ENCODE results near the gene LPAR2.
"Not testable (repeated sequence)": the region's sequence is repeated elsewhere in the genome, so short reads cannot be mapped to it uniquely, and the experiment has no call there.

The LPAR2 gene

DNA sequence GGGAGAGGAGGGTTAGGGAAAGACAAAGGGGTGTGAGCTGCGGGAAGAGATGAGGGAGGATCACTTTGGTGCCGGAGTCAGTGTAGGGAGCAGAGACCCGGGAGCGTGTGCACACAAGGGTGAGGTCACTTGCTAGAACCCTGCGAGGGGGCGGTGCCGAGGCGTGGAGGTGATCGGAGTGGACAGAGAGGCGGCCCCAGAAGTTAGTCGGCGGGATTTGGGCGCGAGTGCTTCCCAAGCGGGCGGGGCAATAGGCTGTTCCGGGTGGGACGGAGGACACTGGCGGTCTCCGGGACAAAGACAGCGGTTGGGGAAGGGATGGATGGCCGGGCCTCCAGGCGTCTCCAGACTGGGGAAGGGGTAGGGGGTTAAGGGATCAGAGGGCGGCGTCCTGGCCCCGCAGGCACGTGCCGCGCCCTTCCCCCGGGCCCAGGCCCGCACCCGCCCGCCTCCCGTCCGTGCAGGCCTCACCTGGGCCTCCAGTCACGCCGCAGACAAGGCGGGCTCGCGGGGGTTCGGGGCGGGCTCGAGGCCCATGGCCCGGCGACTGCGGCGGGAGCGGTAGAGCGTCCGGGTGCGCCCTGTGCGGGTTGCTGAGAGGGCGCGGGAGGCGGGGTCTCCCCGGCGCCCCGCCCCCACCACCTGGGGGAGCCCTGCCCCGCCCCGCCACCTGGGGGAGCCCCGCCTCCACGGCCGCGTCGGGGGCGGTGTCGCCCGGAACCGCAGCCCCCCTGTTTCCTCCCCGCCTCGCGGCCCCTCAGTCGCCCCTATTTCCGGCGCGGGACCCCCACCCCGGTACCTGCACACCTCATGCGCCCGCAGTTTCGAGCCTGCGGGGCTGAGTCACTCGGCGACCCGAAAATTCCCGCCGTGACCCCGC lies at the start of gene LPAR2:
Gene LPAR2 (minus strand): TSS at position 600 of the 880 bp plus-strand sequence. CDS start 945 bp downstream, outside the sequence.
- DNase-seq: peak in 1 of 56 donors; percentile 48

- DNase-seq: no peak
Observed at GRCh38 chr19:19677579-19677978, 49.6 kb upstream of the LPAR2 start.

- DNase-seq: no peak
Observed at GRCh38 chr19:19674315-19674714, 46.3 kb upstream of the LPAR2 start.

DNA sequence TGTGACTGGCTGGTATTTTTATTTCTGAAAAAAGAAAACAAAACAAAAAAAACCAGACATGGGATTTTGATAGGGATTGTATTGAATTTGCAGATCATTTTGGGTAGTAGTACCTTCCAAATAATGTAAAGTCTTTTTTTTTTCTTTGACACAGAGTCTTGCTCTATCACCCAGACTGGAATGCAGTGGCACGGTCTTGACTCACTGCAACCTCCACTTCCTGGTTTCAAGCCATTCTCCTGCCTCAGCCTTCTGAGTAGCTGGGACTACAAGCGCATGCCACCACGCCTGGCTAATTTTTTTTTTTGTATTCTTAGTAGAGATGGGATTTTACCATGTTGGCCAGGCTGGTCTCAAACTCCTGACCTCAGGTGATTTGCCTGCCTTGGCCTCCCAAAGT lies 44.8 kb upstream of the LPAR2 start:
- DNase-seq: no peak

DNA sequence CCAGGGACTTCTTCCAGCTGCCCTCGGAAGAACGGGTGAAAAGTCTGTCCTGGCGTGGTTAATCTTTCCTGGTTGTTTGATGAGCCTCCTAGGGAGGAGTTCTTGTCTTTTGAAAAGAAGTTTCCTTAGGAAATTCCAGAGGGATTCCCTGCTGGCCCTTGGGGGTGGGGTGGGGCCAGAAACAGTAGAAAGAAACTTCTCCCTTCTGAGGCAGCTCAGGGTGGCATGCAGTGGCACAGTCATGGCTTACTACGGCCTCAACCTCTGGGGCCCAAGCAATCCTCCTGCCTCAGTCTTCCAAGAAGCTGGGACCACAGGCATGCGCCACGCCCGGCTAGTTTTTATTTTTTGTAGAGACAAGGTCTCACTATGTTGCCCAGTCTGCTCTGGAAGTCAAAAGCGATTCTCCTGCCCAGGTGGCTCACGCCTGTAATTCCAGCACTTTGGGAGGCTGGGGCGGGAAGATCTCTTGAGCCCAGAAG lies 42.1 kb upstream of the LPAR2 start:
- DNase-seq: no peak

GRCh38 chr19:19668230-19669012 lies 40.4 kb upstream of the LPAR2 start, which contains the start of gene ZNF101:
Gene ZNF101 (plus strand): TSS chr19:19668839. CDS start chr19:19668964, 125 bp downstream.
- DNase-seq: peak; percentile 44 to 95 (median 88)

- DNase-seq: not testable (repeated sequence)
Observed at GRCh38 chr19:19665420-19665948, 37.5 kb upstream of the LPAR2 start.

DNA sequence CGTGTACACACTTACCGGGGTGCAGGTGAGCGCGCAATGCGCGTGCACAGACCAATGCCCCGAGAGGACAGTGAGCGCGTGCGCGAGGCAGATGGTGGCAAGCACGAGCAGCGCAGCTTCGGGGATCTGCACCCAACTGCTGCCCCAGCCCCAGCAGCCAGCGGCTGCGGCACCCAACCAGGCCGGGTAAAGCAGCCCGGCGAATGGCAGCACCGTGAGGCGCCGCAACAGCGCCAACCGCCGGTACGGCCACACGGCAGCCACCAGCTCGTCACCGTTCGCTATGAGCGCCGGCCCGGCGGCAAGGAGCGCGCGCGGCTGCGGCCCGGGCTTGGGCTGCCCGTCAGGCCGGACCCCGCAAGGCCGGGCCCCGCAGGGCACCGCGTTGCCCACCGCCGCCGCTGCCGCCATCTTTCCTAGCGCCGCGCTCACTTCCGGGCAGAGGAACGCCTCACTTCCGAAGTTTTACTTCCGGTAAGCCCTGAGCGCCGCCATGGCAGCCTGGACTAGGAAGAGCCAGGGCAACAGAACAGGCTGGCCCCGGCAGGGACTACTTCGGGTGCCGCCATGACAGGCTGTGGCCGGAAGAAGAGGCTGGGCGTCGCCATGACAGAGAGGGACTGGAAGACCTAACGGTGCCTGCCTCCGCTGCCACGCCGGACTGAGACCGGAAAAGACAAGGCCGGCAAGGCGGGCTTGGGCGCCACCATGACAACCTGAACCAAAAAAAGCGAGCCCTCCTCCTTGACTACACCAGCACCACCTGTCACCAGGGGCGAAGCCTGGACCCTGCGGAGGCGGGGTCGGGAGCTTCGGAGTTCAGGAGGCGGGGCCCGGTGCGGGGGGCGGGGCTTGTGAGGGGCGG lies 35.5 kb upstream of the LPAR2 start, which contains the start of gene ATP13A1:
Gene ATP13A1 (minus strand): TSS at position 421 of the 865 bp plus-strand sequence. CDS start 10 bp downstream, at position 411.
- DNase-seq: peak; percentile 80 to 100 (median 96)

- DNase-seq: no peak
Observed at GRCh38 chr19:19662871-19663255, 34.8 kb upstream of the LPAR2 start.

DNA sequence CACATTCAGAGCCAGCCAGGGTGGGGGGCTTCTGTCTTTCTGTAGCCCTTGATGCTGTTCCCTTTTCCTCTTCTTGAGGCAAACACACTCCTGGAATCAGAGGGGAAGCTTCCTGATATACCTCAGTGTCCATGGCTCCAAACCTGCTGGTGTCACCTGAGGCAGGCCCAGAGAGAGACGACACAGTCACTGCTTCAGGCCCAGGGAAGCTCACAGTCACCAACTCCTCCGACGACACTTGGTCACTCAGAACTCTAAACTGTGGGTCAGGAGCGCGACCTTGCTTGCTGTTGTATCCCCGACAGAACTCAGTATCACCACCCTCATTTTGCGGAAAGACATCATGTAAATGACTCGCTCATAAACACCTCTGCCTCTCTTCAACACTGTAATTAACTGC lies 34.3 kb upstream of the LPAR2 start:
- DNase-seq: no peak

DNA sequence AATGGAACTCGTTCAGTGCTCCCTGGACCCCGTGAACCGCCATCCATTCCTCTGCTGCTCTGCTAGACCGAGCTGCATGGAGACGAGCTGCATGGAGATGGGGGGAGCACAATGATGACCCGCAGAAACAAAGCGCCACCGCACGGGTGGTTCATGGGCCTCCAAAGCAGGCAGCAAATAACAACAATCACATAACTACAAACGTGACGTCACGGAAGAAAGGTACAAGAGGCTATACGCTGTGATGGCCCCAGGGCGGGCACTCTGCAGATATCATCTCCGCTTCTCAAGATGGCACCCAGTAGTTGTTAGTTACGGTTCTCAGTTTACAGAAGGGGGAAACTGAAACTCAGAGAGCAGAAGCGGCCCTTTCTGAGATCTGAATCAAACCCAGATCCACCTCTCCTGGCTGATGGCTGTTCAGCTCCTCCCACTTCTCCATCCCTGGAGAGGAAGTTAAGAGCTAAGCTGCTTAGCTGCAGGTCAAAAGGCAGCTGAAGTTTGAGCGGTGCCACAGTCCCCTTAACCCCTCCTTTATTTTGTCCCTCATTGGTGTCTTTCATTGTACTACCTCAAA lies 33.7 kb upstream of the LPAR2 start:
- peak in 4 of 56 donors; percentile 7 to 33 (median 20) for DNase-seq

DNA sequence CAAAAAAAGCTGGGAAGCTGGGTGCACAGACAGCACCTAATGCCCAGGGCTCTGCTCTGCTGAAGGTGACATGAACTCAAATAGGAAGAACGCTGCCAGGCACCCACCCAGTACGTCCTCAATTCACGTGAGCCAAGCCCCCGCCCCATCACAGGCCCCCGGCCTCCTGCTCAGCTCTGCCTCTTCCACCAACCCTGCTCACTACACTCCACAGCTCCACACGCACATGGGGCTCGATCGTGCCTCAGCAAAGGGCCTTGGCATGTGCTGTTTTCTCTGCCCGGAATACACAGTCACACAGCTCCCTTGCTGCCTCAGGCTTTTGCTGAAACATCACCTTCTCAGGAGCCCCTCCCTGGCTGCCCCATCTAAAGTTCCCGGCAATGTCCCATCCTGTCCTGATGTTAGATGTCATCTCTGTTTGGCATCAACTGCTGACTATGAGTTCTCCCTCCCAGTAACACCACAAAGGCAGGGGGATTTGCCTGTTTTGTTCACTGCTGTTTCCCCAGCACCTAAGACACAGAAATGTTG lies 33.2 kb upstream of the LPAR2 start:
- no peak for DNase-seq

GRCh38 chr19:19659646-19660245 lies 31.7 kb upstream of the LPAR2 start:
- no peak for DNase-seq

DNA sequence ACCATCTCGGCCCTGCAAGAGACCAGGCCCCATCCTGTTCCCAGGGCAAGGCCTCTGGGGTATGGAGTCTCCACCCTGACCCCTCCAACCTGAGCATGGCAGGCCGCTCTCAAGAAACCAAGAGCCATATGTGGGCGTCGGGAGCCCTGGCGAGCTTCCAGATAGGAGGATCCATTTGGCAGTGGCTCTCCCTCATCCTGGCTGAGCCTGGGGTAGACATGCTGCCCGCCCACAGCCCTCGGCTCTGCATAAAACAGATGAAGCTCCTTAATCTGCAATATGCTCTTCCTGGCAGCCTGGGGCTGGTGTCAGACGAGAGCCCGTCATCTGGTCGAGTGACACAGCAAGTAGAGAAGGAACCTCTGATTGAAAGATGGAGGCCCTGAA lies 29.4 kb upstream of the LPAR2 start:
- peak in 31 of 56 donors; percentile 5 to 71 (median 36) for DNase-seq

DNA sequence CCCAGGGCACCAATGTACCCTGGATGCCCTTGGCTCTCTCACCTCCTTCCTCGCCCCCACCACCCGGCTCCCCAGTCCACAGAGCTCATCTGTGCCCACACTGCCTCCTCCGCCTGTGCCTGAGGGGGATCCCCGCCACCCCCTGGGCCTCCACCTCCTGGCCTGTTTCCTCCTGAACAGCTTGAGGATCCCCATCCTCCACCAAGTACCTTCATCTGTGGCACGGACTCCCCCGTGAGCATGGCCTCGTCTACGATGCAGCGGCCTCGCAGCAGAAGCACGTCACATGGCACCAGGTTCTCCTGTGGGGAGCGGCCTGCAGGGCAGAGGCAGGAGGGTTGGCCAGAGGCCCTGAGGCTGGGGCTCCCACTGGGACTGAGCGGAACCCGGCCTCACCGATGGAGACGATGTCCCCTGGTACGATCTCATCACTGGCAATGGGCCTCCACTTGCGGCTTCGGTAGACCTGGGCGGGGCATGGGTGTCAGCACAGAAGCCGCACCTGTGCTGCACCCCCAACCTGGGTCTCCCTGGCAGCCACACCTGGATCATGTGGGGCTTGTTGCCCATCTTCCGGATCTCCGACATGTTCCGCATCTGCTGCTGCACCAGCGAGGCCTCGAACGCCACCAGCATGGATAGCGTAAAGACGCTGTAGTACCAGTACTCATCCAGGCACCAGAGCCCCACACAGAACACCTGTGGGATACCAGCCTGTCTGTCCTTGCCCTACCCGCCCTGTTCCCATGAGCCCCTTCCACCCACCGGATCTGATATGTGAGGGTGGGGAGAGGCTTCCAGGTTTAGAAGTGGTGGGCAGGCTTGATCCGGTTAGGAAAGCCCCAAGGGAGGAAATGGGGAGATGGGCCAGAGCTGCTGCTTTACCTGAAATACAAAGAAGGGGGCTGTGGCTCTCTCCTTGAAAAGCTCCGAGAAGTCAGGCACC lies 28.7 kb upstream of the LPAR2 start:
- no peak for DNase-seq

DNA sequence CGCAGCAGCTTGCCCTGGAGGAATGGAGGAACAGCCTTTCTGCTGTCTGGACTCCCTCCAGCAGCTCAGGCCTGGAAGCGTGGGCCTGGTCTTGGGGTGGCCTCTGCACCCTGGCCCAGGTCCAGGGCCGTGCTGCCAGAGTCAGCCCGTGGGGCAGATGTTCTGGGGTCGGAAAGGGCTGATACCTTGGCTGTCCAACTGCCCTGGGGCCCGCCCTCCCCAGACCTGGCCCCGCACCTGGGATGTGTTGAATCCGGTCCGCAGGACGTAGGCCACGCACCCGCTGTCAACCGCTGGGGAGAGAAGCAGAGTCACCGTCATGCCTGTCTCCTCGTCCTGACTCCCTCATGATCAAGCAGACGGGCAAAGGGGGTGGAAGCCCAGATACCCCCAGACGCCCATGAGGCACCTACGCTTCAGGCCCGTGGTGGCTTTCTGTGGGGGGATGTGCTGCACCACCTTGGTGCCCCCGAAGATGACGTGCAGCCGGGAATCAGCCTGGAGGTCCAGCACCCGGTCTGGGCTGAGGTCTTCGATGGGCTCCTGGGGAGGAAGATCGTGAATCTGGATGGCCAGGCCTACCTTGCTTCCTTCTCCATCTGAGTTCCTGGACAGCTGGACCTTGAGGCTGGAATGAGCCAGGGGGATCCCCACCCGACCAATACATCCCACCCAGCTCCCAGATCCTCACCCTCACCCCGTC lies 27.8 kb upstream of the LPAR2 start:
- no peak for DNase-seq

DNA sequence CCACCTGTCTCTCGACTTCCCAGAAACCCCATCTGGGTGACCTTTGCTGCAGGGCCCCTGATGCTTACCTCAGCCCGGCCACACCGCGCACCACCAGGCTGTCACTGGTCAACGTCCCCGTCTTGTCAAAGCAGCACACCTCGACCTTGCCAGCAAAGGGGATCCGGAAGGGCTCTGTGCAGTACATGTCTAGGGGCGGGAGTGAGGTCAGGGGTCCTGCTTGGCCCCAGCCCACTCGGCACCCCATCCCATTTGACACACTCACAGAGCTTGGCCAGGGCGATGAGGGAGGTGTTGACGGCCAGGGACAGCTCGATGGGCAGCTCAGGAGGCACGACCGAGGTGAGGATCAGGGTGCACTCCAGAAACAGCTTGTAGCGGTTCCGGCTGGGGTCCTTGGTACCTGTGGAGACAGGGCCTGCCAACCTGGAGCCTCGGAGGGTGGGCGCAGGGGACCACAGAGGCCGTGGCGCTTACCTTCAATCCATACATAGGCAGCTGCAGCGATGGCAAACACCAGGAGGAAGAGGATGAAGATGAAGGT lies 27.1 kb upstream of the LPAR2 start:
- no peak for DNase-seq

All from amygdala (tissue), 56 donors.